ENCODE results near the gene RUNX3.

GRCh38 chr1:24963099-24963872 lies 33.2 kb upstream of the RUNX3 start:
- TF ChIP-seq CTCF (optimal IDR thresholded peaks at IDR 0.05 in 1 of 3, IDR thresholded peaks at IDR 0.05 in 1 of 3, conservative IDR thresholded peaks at IDR 0.05 in 1 of 3; ENCODE audit: extremely low read depth in 1 of 3, insufficient read depth in 2 of 3, low read length in 3 of 3) (no peak), EZH2 (IDR thresholded peaks at IDR 0.05; ENCODE audit: low read length) (no peak)

Measured in keratinocyte (primary cell).